Testis (tissue), 2 donors: ENCODE results near the gene AIG1.

Source experiments
- CTCF ChIP-seq, 3 experiments: fragments of 450-650 bp in 2 of 3; fragments of 200-600 bp in 1 of 3; sonication (generic) in 1 of 3; IDR thresholded peaks; one replicate each; pipeline ENCODE4 v1.5.1; 2016 to 2019; ENCODE audit warnings: antibody characterized with exemption in 3 of 3, mild to moderate bottlenecking in 2 of 3, moderate library complexity in 1 of 3
- POLR2A ChIP-seq: fragments of 450-650 bp; IDR thresholded peaks from one replicate; pipeline ENCODE4 v1.6.1; 2017; ENCODE audit warnings: antibody characterized with exemption, mild to moderate bottlenecking, moderate library complexity

GRCh38 chr6:143224516-143224915, 163.8 kb downstream of the AIG1 start:
- TF ChIP-seq CTCF (IDR thresholded peaks at IDR 0.05) (no peak), POLR2A (no peak)
